CD4-positive, alpha-beta memory T cell (primary cell): ENCODE data around the gene PRR35. TPM values are rescaled to one million over a fixed set of nuclear protein-coding genes. Genes with fewer than 3 reads are reported as not detected.
"Not testable (repeated sequence)": the region's sequence is repeated elsewhere in the genome, so short reads cannot be mapped to it uniquely, and the experiment has no call there.

Experiments
- CTCF ChIA-PET: fragments of 350-600 bp; sonication (Branson Sonifier 250); formaldehyde crosslinking; loops from one replicate; lab custom pipeline; 2021; ENCODE audit warnings: inconsistent platforms; ENCODE audit not compliant: partially characterized antibody; lab: Charles Lee
- POLR2A ChIA-PET: fragments of 350-600 bp; sonication (Branson Sonifier 250); formaldehyde crosslinking; loops from one replicate; lab custom pipeline; 2021; ENCODE audit not compliant: partially characterized antibody; lab: Charles Lee
- DNase-seq, 5 donors: peaks; one replicate each; pipeline versions ENCODE4 v3.0.0 to v3.0.0-alpha.2; 2020 to 2022; ENCODE audit warnings: mixed read lengths in 1 of 5
- H3K27ac ChIP-seq: one replicate; pipeline ENCODE4 v1.7.0; 2013; ENCODE audit warnings: low read depth, low read length
- H3K27me3 ChIP-seq: 2 replicates; pipeline ENCODE4 v1.7.0; 2013; ENCODE audit warnings: mild to moderate bottlenecking, low read length, moderate library complexity; ENCODE audit not compliant: insufficient read depth
- H3K36me3 ChIP-seq: 2 replicates; pipeline ENCODE4 v1.7.0; 2013; ENCODE audit warnings: mild to moderate bottlenecking, low read length, moderate library complexity; ENCODE audit not compliant: insufficient read depth
- H3K4me1 ChIP-seq: 2 replicates; pipeline ENCODE4 v1.7.0; 2013; ENCODE audit warnings: mild to moderate bottlenecking, low read length, moderate library complexity; ENCODE audit not compliant: insufficient read depth
- H3K4me3 ChIP-seq, 2 donors: one replicate each; pipeline ENCODE4 v1.7.0; 2013; ENCODE audit warnings: low read length in 2 of 2, mild to moderate bottlenecking in 1 of 2
- H3K9me3 ChIP-seq, 2 donors: one replicate each; pipeline ENCODE4 v1.7.0; 2013; ENCODE audit warnings: low read length in 2 of 2, control low read depth in 1 of 2; ENCODE audit not compliant: control insufficient read depth in 1 of 2
- H3K27ac Mint-ChIP-seq, 7 donors: one replicate each; pipeline ENCODE4 v1.8.0; 2020 to 2021; ENCODE audit warnings: mixed read lengths in 7 of 7, mild to moderate bottlenecking in 6 of 7, inconsistent platforms in 3 of 7, moderate library complexity in 3 of 7
- H3K27me3 Mint-ChIP-seq, 2 donors: one replicate each; pipeline ENCODE4 v1.8.0; 2020 to 2021; ENCODE audit warnings: mixed read lengths in 2 of 2
- H3K36me3 Mint-ChIP-seq, 2 donors: one replicate each; pipeline ENCODE4 v1.8.0; 2020 to 2021; ENCODE audit warnings: mixed read lengths in 2 of 2, inconsistent platforms in 1 of 2, mild to moderate bottlenecking in 1 of 2
- H3K4me1 Mint-ChIP-seq, 4 donors: one replicate each; pipeline ENCODE4 v1.8.0; 2020 to 2021; ENCODE audit warnings: mixed read lengths in 4 of 4, mild to moderate bottlenecking in 1 of 4
- H3K4me3 Mint-ChIP-seq, 8 donors: one replicate each; pipeline ENCODE4 v1.8.0; 2020 to 2021; ENCODE audit warnings: mixed read lengths in 8 of 8, mild to moderate bottlenecking in 7 of 8, moderate library complexity in 6 of 8, inconsistent platforms in 3 of 8
- H3K9me3 Mint-ChIP-seq, 8 donors: one replicate each; pipeline ENCODE4 v1.8.0; 2020 to 2021; ENCODE audit warnings: mixed read lengths in 8 of 8, mild to moderate bottlenecking in 5 of 8, inconsistent platforms in 3 of 8, moderate library complexity in 1 of 8
- intact Hi-C: fragments of 100-400 bp; cut with micrococcal nuclease; formaldehyde crosslinking; loops from one replicate; pipeline ENCODE4 v1.15.1; 2023
- polyA plus RNA-seq, 2 donors: library from polyadenylated mRNA; unstranded; fragments of 300-500 nt; fragmentation: Illumina TruSeq; gene quantifications; one replicate each; pipeline ENCODE4 v1.2.3, GENCODE V29; 2021
- total RNA-seq, 2 experiments: library from RNA; stranded (reverse); gene quantifications; one replicate each; pipeline ENCODE4 v1.2.3, GENCODE V29; 2021

The PRR35 gene
- total and polyA plus RNA-seq, 4 experiments from 2014 or later, result not detected

DNA sequence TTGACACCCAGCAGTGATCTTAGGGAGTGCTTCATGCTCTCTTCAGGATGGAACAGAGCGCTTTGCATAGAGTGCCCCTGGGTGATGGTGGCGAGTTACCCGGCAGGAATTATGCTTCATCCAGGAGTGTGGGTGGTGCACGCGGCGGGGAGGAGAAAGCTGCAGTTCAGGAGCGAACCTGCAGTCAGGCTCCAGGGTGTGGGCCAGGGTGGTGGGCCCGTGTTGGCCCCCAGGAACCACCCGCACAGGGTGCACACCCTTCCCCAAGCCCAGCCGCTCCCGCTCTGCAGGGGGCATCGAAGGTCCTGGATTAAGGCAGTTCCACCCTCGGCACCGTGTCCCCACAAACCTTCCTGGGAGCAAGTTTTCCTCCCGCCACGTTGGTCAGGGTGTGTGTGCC is 33.6 kb downstream of the PRR35 start:
- ChIA-PET CTCF (no interaction called here), POLR2A (interaction anchor here (1.5 kb wide), 1 partner anchor 43 kb away, joined by 4 read pairs; the partner anchor contains the start of gene METTL26)
- Mint-ChIP-seq H3K36me3 (peaks cover 3 to 20% of the 10 kb centered on the region in 2 donors), H3K27me3 (no peaks in the 10 kb centered on the region), H3K27ac (peak overlapping the region in 1 of 7 donors; percentile 70), H3K4me1 (peaks cover 21 to 45% (median 25%) of the 10 kb centered on the region in 4 donors), H3K4me3 (peak overlapping the region in 4 of 8 donors; percentile 24 to 59 (median 42)), H3K9me3 (peaks cover 0 to 5% (median 0%) of the 10 kb centered on the region in 8 donors)
- DNase-seq, result no peak
- no peak overlapping the region for H3K27ac ChIP-seq
- H3K4me3 ChIP-seq, result no peak overlapping the region
- H3K4me1 ChIP-seq, result peaks cover 15% of the 10 kb centered on the region
- no peaks in the 10 kb centered on the region for H3K27me3 ChIP-seq
- H3K36me3 ChIP-seq, result peaks cover 4% of the 10 kb centered on the region
- intact Hi-C loops, result no loop called here
- H3K9me3 ChIP-seq, result no peaks in the 10 kb centered on the region

- no peak overlapping the region for H3K4me3 ChIP-seq
- H3K27me3 Mint-ChIP-seq, result no peaks in the 10 kb centered on the region
- H3K4me1 ChIP-seq, result peaks cover 15% of the 10 kb centered on the region
- H3K4me3 Mint-ChIP-seq, result no peak overlapping the region
- intact Hi-C loops, result no loop called here
- no peak for DNase-seq
- H3K27ac ChIP-seq, result no peak overlapping the region
- H3K4me1 Mint-ChIP-seq, result peaks cover 20 to 45% (median 21%) of the 10 kb centered on the region in 4 donors
- H3K27me3 ChIP-seq, result no peaks in the 10 kb centered on the region
- H3K36me3 ChIP-seq, result peaks cover 7% of the 10 kb centered on the region
- H3K9me3 ChIP-seq, result no peaks in the 10 kb centered on the region
- no peak overlapping the region for H3K27ac Mint-ChIP-seq
- CTCF ChIA-PET, result interaction anchor here (1.6 kb wide), 1 partner anchor 14 kb away, joined by 4 read pairs; no protein-coding TSS in a partner anchor
- peaks cover 3 to 15% of the 10 kb centered on the region in 2 donors for H3K36me3 Mint-ChIP-seq
- H3K9me3 Mint-ChIP-seq, result peaks cover 0 to 2% (median 0%) of the 10 kb centered on the region in 8 donors
- POLR2A ChIA-PET, result interaction anchor here (1.5 kb wide), 1 partner anchor 42 kb away, joined by 4 read pairs; the partner anchor contains the start of gene METTL26
These were observed 34.9 kb downstream of the PRR35 start for GRCh38 chr16:595094-595528.

DNA sequence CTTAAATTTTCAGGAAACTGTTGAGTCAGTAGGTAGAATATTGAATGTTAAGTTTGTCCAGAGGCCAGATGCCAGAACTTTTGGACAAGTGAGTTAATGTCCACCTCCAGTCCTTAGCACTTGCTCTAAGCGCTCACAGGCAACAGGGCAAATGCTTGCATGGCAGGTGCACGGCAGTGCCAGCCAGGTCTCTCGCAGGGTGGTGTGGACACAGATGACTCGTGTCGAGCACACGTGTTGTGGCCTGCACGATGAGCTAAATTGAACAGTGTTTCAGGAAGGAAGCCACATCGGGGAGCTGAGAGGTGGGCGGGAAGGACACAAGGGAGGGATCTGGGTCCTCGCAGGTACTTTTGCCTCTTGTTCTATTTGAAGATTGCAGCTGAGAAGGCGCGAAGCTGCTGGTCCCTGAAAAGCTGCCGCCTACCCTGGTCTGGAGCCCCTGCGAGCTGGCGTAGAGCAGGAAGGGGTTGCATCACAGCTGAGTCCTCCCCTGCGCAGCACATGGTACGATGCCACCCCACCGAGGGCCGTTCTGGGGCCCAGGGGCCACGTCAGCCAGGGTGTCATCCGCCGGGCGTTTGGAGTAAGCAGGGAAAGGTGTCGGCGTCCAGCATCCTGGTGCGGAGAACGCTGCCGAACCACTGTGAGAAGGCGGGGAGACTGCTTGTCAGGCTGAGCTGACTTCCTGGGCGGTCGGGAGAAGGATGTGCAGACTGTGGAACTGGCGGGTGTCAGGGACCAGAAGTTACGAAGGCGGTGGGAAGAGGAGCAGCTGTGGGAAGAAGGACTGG is 35.9 kb downstream of the PRR35 start:
- Mint-ChIP-seq H3K27me3 (no peaks in the 10 kb centered on the region), H3K4me3 (no peak overlapping the region), H3K4me1 (peaks cover 15 to 39% (median 16%) of the 10 kb centered on the region in 4 donors), H3K27ac (peak overlapping the region in 2 of 7 donors; percentile 37 to 57), H3K9me3 (peaks cover 0 to 2% (median 0%) of the 10 kb centered on the region in 8 donors), H3K36me3 (peaks cover 3 to 11% of the 10 kb centered on the region in 2 donors)
- H3K36me3 ChIP-seq, result peaks cover 7% of the 10 kb centered on the region
- H3K27me3 ChIP-seq, result no peaks in the 10 kb centered on the region
- no peaks in the 10 kb centered on the region for H3K9me3 ChIP-seq
- H3K4me1 ChIP-seq, result peaks cover 7% of the 10 kb centered on the region
- no peak overlapping the region for H3K27ac ChIP-seq
- intact Hi-C loops, result no loop called here
- no peak overlapping the region for H3K4me3 ChIP-seq
- ChIA-PET CTCF (interaction anchor here (1.6 kb wide), 1 partner anchor 13 kb away, joined by 4 read pairs; no protein-coding TSS in a partner anchor), POLR2A (no interaction called here)
- no peak for DNase-seq

DNA sequence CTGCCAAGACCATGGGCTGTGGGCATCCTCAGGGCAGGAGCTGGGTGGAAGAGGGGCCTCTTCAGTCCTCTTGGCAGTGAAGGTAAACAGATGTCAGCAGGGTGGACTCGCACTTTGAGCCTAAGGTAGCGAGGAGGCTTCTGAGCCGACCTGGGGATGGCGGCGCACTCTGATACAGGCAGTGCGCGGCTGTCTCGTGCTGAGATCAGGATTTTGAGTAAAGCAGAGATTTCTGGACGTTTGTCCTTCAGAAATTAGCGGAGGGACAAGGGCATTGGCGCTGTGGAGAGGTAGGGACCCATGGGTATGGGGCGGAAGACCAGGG is 36.5 kb downstream of the PRR35 start:
- Mint-ChIP-seq H3K27me3 (no peaks in the 10 kb centered on the region), H3K27ac (peak overlapping the region in 2 of 7 donors; percentile 60 to 68), H3K4me3 (no peak overlapping the region)

DNA sequence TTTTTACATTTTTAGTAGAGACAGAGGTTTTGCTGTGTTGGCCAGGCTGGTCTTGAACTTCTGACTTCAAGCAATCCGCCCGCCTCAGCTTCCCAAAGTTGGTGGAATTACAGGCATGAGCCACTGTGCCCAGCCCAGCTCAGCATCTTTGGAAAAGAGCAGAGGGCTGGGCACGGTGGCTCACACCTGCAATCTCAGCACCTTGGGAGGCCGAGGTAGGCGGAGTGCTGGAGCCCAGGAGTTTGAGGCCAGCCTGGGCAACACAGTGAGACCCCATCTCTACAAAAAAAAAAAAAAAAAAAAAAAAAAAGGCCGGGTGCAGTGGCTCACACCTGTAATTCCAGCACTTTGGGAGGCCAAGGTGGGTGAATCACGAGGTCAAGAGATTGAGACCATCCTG is 37.5 kb downstream of the PRR35 start:
- H3K27ac Mint-ChIP-seq, H3K9me3 Mint-ChIP-seq, H3K27me3 Mint-ChIP-seq, H3K27me3 ChIP-seq, DNase-seq, H3K4me3 ChIP-seq, H3K27ac ChIP-seq, POLR2A ChIA-PET, CTCF ChIA-PET, H3K4me3 Mint-ChIP-seq, H3K9me3 ChIP-seq, H3K36me3 ChIP-seq, H3K36me3 Mint-ChIP-seq, intact Hi-C loops, H3K4me1 ChIP-seq: not testable (repeated sequence)
- peaks cover 11 to 29% (median 13%) of the 10 kb centered on the region in 4 donors for H3K4me1 Mint-ChIP-seq

More for the DNA sequence above, 36.5 kb downstream of the PRR35 start:
- POLR2A ChIA-PET, result no interaction called here
- H3K4me3 ChIP-seq, result no peak overlapping the region
- H3K36me3 ChIP-seq, result peaks cover 7% of the 10 kb centered on the region
- no peaks in the 10 kb centered on the region for H3K9me3 ChIP-seq
- Mint-ChIP-seq H3K36me3 (peaks cover 3 to 11% of the 10 kb centered on the region in 2 donors), H3K4me1 (peaks cover 14 to 36% (median 14%) of the 10 kb centered on the region in 4 donors), H3K9me3 (peaks cover 0 to 2% (median 0%) of the 10 kb centered on the region in 8 donors)
- intact Hi-C loops, result no loop called here
- peaks cover 5% of the 10 kb centered on the region for H3K4me1 ChIP-seq
- DNase-seq, result no peak
- CTCF ChIA-PET, result interaction anchor here (1.6 kb wide), 1 partner anchor 13 kb away, joined by 4 read pairs; no protein-coding TSS in a partner anchor
- no peak overlapping the region for H3K27ac ChIP-seq
- no peaks in the 10 kb centered on the region for H3K27me3 ChIP-seq

- Histone ChIP-seq H3K4me3 (no peak overlapping the region), H3K27me3 (no peaks in the 10 kb centered on the region), H3K9me3 (no peaks in the 10 kb centered on the region), H3K27ac (no peak overlapping the region), H3K4me1 (no peaks in the 10 kb centered on the region), H3K36me3 (peaks cover 7% of the 10 kb centered on the region)
- Mint-ChIP-seq H3K9me3 (peaks cover 0 to 2% (median 0%) of the 10 kb centered on the region in 8 donors), H3K4me1 (peaks cover 5 to 25% (median 11%) of the 10 kb centered on the region in 4 donors), H3K4me3 (no peak overlapping the region), H3K36me3 (peaks cover 3 to 10% of the 10 kb centered on the region in 2 donors), H3K27me3 (no peaks in the 10 kb centered on the region), H3K27ac (no peak overlapping the region)
- ChIA-PET POLR2A (interaction anchor here (0.9 kb wide), 1 partner anchor 10 kb away, joined by 3 read pairs; no protein-coding TSS in a partner anchor), CTCF (no interaction called here)
- no peak for DNase-seq
- intact Hi-C loops, result no loop called here
These were observed 38.9 kb downstream of the PRR35 start for GRCh38 chr16:598823-599739.
